Mesodermal cell (in vitro differentiated cells): Measurements from ENCODE around the gene APCDD1L.
"Not testable (repeated sequence)": the region's sequence is repeated elsewhere in the genome, so short reads cannot be mapped to it uniquely, and the experiment has no call there.

Experiments used
- H3K27ac ChIP-seq: 2 replicates; pipeline ENCODE4 v1.7.0; 2013; ENCODE audit warnings: mild to moderate bottlenecking, low read depth, low read length, moderate library complexity; ENCODE audit not compliant: severe bottlenecking
- H3K36me3 ChIP-seq: 2 replicates; pipeline ENCODE4 v1.7.1; 2013; ENCODE audit warnings: mild to moderate bottlenecking, low read length, moderate library complexity; ENCODE audit not compliant: control insufficient read depth, insufficient read depth
- H3K4me1 ChIP-seq: one replicate; pipeline ENCODE4 v1.7.1; 2013; ENCODE audit warnings: mild to moderate bottlenecking, low read length; ENCODE audit not compliant: insufficient read depth, control insufficient read depth, poor library complexity, severe bottlenecking
- H3K4me3 ChIP-seq: 2 replicates; pipeline ENCODE4 v1.7.0; 2013; ENCODE audit warnings: low read length, control low read depth, mild to moderate bottlenecking; ENCODE audit not compliant: insufficient read depth, poor library complexity, severe bottlenecking; ENCODE audit errors: extremely low read depth
- H3K9me3 ChIP-seq: 2 replicates; pipeline ENCODE4 v1.7.1; 2013; ENCODE audit warnings: mild to moderate bottlenecking, low read length, moderate library complexity; ENCODE audit not compliant: control insufficient read depth
- WGBS, 2 experiments: methylation state at CpG; one replicate each; pipeline ENCODE4 v1.1.5; 2013; ENCODE audit warnings: missing lambda C conversion rate in 2 of 2; ENCODE audit not compliant: insufficient coverage in 2 of 2; 5-methylcytosine and 5-hydroxymethylcytosine counted together

The APCDD1L gene

GRCh38 chr20:58544286-58544685, 29.1 kb upstream of the APCDD1L start:
- H3K4me3 ChIP-seq: no peak overlapping the region
- 85 to 88% methylated on average over 6 of the region's 10 CpGs for WGBS, 2 experiments
- peaks cover 16% of the 10 kb centered on the region for H3K4me1 ChIP-seq
- no peak overlapping the region for H3K27ac ChIP-seq
- H3K36me3 ChIP-seq: no peaks in the 10 kb centered on the region
- peaks cover 12% of the 10 kb centered on the region for H3K9me3 ChIP-seq

GRCh38 chr20:58543274-58543673, 28.1 kb upstream of the APCDD1L start:
- no peak overlapping the region for H3K27ac ChIP-seq
- 93% methylated on average over 3 of the region's 6 CpGs; no CpG with 5 or more reads in 1 of the 2 experiments for WGBS, 2 experiments
- H3K9me3 ChIP-seq: peaks cover 15% of the 10 kb centered on the region
- no peaks in the 10 kb centered on the region for H3K36me3 ChIP-seq
- H3K4me3 ChIP-seq: no peak overlapping the region
- H3K4me1 ChIP-seq: peaks cover 16% of the 10 kb centered on the region

- peaks cover 22% of the 10 kb centered on the region for H3K9me3 ChIP-seq
- H3K4me1 ChIP-seq: peaks cover 16% of the 10 kb centered on the region
- no peaks in the 10 kb centered on the region for H3K36me3 ChIP-seq
- 89 to 94% methylated on average over 11 to 16 of the region's 18 CpGs for WGBS, 2 experiments
- peak overlapping the region; percentile 49 for H3K27ac ChIP-seq
- no peak overlapping the region for H3K4me3 ChIP-seq
These were observed 27.4 kb upstream of the APCDD1L start for GRCh38 chr20:58542411-58543095.

GRCh38 chr20:58542034-58542410, 26.8 kb upstream of the APCDD1L start:
- Histone ChIP-seq H3K9me3 (peaks cover 26% of the 10 kb centered on the region), H3K27ac (peak overlapping the region; percentile 36), H3K4me1 (peaks cover 14% of the 10 kb centered on the region)
- not testable (repeated sequence) for H3K36me3 ChIP-seq, H3K4me3 ChIP-seq
- 100% methylated on average over 1 of the region's 6 CpGs; no CpG with 5 or more reads in 1 of the 2 experiments for WGBS, 2 experiments

- H3K36me3 ChIP-seq: no peaks in the 10 kb centered on the region
- 81 to 92% methylated on average over 2 of the region's 2 CpGs for WGBS, 2 experiments
These were observed 23.6 kb upstream of the APCDD1L start for GRCh38 chr20:58538752-58539151.

GRCh38 chr20:58537831-58538230, 22.6 kb upstream of the APCDD1L start:
- WGBS, 2 experiments: 80 to 100% methylated on average over 1 of the region's 1 CpG
- Histone ChIP-seq H3K9me3 (peaks cover 26% of the 10 kb centered on the region), H3K4me1 (peaks cover 3% of the 10 kb centered on the region), H3K27ac (no peak overlapping the region), H3K36me3 (no peaks in the 10 kb centered on the region), H3K4me3 (no peak overlapping the region)

More at GRCh38 chr20:58538752-58539151, 23.6 kb upstream of the APCDD1L start:
- H3K4me3 ChIP-seq: no peak overlapping the region
- H3K9me3 ChIP-seq: peaks cover 26% of the 10 kb centered on the region
- H3K27ac ChIP-seq: no peak overlapping the region
- peaks cover 3% of the 10 kb centered on the region for H3K4me1 ChIP-seq

- Histone ChIP-seq H3K27ac (no peak overlapping the region), H3K4me3 (no peak overlapping the region), H3K9me3 (peaks cover 19% of the 10 kb centered on the region), H3K36me3 (no peaks in the 10 kb centered on the region), H3K4me1 (no peaks in the 10 kb centered on the region)
- 91 to 97% methylated on average over 3 of the region's 3 CpGs for WGBS, 2 experiments
These were observed 21.1 kb upstream of the APCDD1L start for GRCh38 chr20:58536289-58536688.

GRCh38 chr20:58531657-58532056, 16.5 kb upstream of the APCDD1L start:
- Histone ChIP-seq H3K4me1 (no peaks in the 10 kb centered on the region), H3K4me3 (no peak overlapping the region), H3K27ac (no peak overlapping the region), H3K9me3 (peaks cover 17% of the 10 kb centered on the region), H3K36me3 (no peaks in the 10 kb centered on the region)

GRCh38 chr20:58531063-58531462, 15.9 kb upstream of the APCDD1L start:
- H3K9me3 ChIP-seq: peaks cover 23% of the 10 kb centered on the region
- no peaks in the 10 kb centered on the region for H3K36me3 ChIP-seq
- H3K4me3 ChIP-seq: no peak overlapping the region
- H3K27ac ChIP-seq: no peak overlapping the region
- H3K4me1 ChIP-seq: no peaks in the 10 kb centered on the region

GRCh38 chr20:58528412-58528811, 13.2 kb upstream of the APCDD1L start:
- WGBS, 2 experiments: no CpG with 5 or more reads among the region's 1 CpG
- Histone ChIP-seq H3K36me3 (no peaks in the 10 kb centered on the region), H3K4me3 (no peak overlapping the region), H3K4me1 (no peaks in the 10 kb centered on the region), H3K9me3 (peaks cover 27% of the 10 kb centered on the region), H3K27ac (no peak overlapping the region)

GRCh38 chr20:58526411-58526810, 11.2 kb upstream of the APCDD1L start:
- Histone ChIP-seq H3K36me3 (no peaks in the 10 kb centered on the region), H3K27ac (no peak overlapping the region), H3K4me3 (no peak overlapping the region), H3K4me1 (no peaks in the 10 kb centered on the region), H3K9me3 (peaks cover 27% of the 10 kb centered on the region)
- 57% methylated on average over 1 of the region's 3 CpGs; no CpG with 5 or more reads in 1 of the 2 experiments for WGBS, 2 experiments
